Peyer's patch (tissue), 4 donors: ENCODE results near the gene GPC3. TPM values are rescaled to one million over a fixed set of nuclear protein-coding genes. Genes with fewer than 3 reads are reported as not detected.
"Not testable (repeated sequence)": the region's sequence is repeated elsewhere in the genome, so short reads cannot be mapped to it uniquely, and the experiment has no call there.

Experiments
- DNase-seq, 3 donors: peaks; one replicate each; pipeline ENCODE4 v3.0.0-alpha.2; 2017 to 2019
- H3K27ac ChIP-seq, 4 donors: fragments of 200-600 bp; sonication (generic); one replicate each; pipeline ENCODE4 v1.5.1; 2016 to 2019
- H3K27me3 ChIP-seq, 2 donors: fragments of 200-600 bp; sonication (generic); one replicate each; pipeline ENCODE4 v1.5.1; 2019
- H3K36me3 ChIP-seq, 3 donors: fragments of 200-600 bp; sonication (generic); one replicate each; pipeline ENCODE4 v1.5.1; 2016 to 2019
- H3K4me1 ChIP-seq, 4 donors: fragments of 200-600 bp; sonication (generic); one replicate each; pipeline ENCODE4 v1.5.1; 2016 to 2019
- H3K4me3 ChIP-seq, 4 donors: fragments of 200-600 bp; sonication (generic); 1 replicate in 3 of 4; 2 replicates in 1 of 4; pipeline ENCODE4 v1.5.1; 2016 to 2019; ENCODE audit warnings: mild to moderate bottlenecking in 1 of 4
- H3K9me3 ChIP-seq, 4 donors: fragments of 200-600 bp; sonication (generic); one replicate each; pipeline ENCODE4 v1.5.1; 2016 to 2019; ENCODE audit warnings: mild to moderate bottlenecking in 1 of 4
- CTCF ChIP-seq, 6 experiments: fragments of 450-650 bp in 4 of 6; fragments of 200-600 bp in 2 of 6; sonication (generic) in 1 of 6; IDR thresholded peaks; one replicate each; pipeline ENCODE4 v1.5.1; 2017 to 2019; ENCODE audit warnings: antibody characterized with exemption in 6 of 6, mild to moderate bottlenecking in 3 of 6, moderate library complexity in 1 of 6
- POLR2A ChIP-seq, 2 donors: fragments of 450-650 bp; IDR thresholded peaks; one replicate each; pipeline ENCODE4 v1.5.1; 2017; ENCODE audit warnings: antibody characterized with exemption in 2 of 2, mild to moderate bottlenecking in 2 of 2, moderate library complexity in 2 of 2
- total RNA-seq, 4 donors: library from RNA; depleted of rRNA; stranded (reverse); fragments of >200 nt; gene quantifications; one replicate each; pipeline ENCODE4 v1.1.0, GENCODE V29; 2016

GPC3 gene
- total RNA-seq, 4 donors from 2014 or later, result 1.1 to 7.2 (median 5.8) TPM

- Histone ChIP-seq H3K36me3 (no peaks in the 10 kb centered on the region), H3K27ac (no peak overlapping the region), H3K9me3 (no peaks in the 10 kb centered on the region), H3K4me3 (no peak overlapping the region), H3K27me3 (no peaks in the 10 kb centered on the region), H3K4me1 (no peaks in the 10 kb centered on the region)
- DNase-seq, result no peak
- TF ChIP-seq POLR2A (IDR thresholded peaks at IDR 0.05), result no peak
- no peak for TF ChIP-seq CTCF (IDR thresholded peaks at IDR 0.05)
These were observed 351.0 kb downstream of the GPC3 start for GRCh38 chrX:133634416-133634815.

DNA sequence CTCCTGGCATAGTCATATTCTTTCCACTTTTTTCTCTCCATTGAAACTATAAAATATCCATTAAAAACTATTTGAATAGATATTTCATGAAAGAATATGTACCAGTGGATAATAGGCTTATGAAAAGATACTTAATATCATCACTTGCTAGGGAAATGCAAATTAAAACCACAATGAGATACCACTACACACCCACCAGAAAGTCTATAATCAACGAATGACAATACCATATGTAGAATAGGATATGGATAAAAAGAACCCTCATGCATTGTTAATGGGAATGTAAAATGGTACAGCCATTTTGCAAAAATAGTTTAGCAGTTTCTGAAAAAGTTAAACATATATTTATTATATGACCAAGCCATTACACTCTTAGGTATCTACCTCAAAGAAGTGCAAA lies 351.4 kb downstream of the GPC3 start:
- DNase-seq, result no peak
- no peaks in the 10 kb centered on the region for H3K36me3 ChIP-seq
- H3K9me3 ChIP-seq, result no peaks in the 10 kb centered on the region
- no peak for TF ChIP-seq CTCF (IDR thresholded peaks at IDR 0.05)
- no peak for TF ChIP-seq POLR2A (IDR thresholded peaks at IDR 0.05)
- H3K4me3 ChIP-seq, result no peak overlapping the region
- no peaks in the 10 kb centered on the region for H3K27me3 ChIP-seq
- H3K27ac ChIP-seq, result no peak overlapping the region
- no peaks in the 10 kb centered on the region for H3K4me1 ChIP-seq

- no peaks in the 10 kb centered on the region for H3K4me1 ChIP-seq
- no peak for DNase-seq
- H3K36me3 ChIP-seq, result no peaks in the 10 kb centered on the region
- no peaks in the 10 kb centered on the region for H3K27me3 ChIP-seq
- H3K4me3 ChIP-seq, result no peak overlapping the region
- H3K9me3 ChIP-seq, result no peaks in the 10 kb centered on the region
- no peak overlapping the region for H3K27ac ChIP-seq
- TF ChIP-seq POLR2A (IDR thresholded peaks at IDR 0.05) (no peak), CTCF (IDR thresholded peaks at IDR 0.05) (no peak)
These were observed 352.2 kb downstream of the GPC3 start for GRCh38 chrX:133633162-133633561.

GRCh38 chrX:133630362-133630761 lies 355.0 kb downstream of the GPC3 start:
- DNase-seq, result no peak
- Histone ChIP-seq H3K27me3 (no peaks in the 10 kb centered on the region), H3K4me3 (no peak overlapping the region), H3K27ac (no peak overlapping the region), H3K9me3 (no peaks in the 10 kb centered on the region), H3K36me3 (no peaks in the 10 kb centered on the region), H3K4me1 (no peaks in the 10 kb centered on the region)
- TF ChIP-seq CTCF (IDR thresholded peaks at IDR 0.05) (no peak), POLR2A (IDR thresholded peaks at IDR 0.05) (no peak)

DNA sequence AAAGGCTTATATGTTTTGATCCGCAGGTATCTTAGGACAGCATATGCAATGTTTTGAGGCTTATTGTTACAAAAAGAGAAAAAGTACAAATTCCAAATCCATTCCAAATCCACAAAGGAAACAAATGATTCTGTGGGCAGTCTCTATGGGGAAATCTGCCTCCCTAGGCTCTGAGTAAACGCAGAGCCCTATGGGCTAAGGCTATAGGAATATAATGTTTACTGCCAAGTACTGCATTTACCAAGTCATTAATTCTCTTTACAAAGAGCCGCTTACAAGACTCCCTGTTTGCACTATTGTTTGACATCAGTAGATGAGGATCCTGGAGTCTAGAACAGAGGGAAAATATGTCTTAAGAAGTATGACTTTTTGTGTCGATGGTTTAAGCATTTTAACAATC lies 357.7 kb downstream of the GPC3 start:
- no peaks in the 10 kb centered on the region for H3K27me3 ChIP-seq
- no peak for TF ChIP-seq POLR2A (IDR thresholded peaks at IDR 0.05)
- no peak for TF ChIP-seq CTCF (IDR thresholded peaks at IDR 0.05)
- DNase-seq, result no peak
- H3K27ac ChIP-seq, result no peak overlapping the region
- H3K9me3 ChIP-seq, result no peaks in the 10 kb centered on the region
- no peaks in the 10 kb centered on the region for H3K4me1 ChIP-seq
- no peaks in the 10 kb centered on the region for H3K36me3 ChIP-seq
- H3K4me3 ChIP-seq, result no peak overlapping the region

DNA sequence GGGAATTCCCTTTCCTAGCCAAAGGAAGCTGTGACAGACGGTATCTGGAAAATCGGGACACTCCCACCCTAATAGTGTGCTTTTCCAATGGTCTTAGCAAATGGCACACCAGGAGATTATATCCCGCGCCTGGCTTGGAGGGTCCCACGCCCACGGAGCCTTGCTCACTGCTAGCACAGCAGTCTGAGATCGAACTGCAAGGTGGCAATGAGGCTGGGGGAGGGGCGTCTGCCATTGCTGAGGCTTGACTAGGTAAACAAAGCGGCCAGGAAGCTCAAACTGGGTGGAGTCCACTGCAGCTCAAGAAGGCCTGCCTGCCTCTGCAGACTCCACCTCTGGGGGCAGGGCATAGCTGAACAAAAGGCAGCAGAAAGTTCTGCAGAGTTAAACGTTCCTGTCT lies 364.0 kb downstream of the GPC3 start:
- H3K36me3 ChIP-seq, H3K27me3 ChIP-seq, H3K4me1 ChIP-seq, DNase-seq, H3K27ac ChIP-seq, H3K9me3 ChIP-seq, H3K4me3 ChIP-seq: not testable (repeated sequence)
